ENCODE measurements around the gene CMIP.

The CMIP gene

DNA sequence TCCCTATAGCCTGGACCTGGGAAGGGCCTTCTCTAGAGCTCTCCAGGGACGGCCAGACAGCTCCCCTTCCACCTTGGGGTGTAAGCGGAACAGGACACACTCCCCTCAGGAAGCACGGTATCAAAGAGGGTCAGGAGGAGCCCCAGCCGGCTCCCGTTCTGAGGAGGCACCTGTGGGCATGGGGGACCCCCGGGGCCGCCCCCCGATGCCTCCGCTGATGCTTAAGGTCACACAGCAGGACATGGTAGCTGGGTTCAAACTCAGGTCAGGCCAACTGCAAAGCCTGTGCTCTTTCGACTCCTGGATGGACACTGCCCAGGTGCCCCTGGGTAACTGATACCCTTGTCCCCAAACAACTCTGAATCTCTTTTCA is 49.8 kb downstream of the CMIP start:
- no peak for DNase-seq (ENCODE audit: low read depth in 2 of 2)

DNA sequence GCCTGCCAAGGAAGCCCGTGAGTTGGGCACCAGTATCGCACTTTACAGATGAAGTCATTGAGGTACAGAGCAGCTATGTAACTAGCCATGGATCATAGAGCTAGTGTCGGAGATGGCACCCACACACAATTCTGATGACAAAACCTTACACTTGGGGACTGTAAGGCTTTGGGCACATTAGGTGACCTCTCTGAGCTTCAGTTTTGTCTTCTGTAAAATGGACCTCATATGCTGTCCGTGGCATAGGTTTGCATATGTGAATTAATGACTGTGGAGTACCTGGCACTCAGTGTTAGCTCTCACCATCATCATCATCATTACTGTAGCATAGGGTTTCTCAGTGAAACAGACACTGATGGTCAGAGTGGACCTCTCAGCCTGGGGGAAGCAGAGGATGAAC is 50.3 kb downstream of the CMIP start:
- DNase-seq (ENCODE audit: low read depth in 2 of 2) = no peak

- no peak for DNase-seq (ENCODE audit: low read depth in 2 of 2)
Observed at GRCh38 chr16:81495321-81496234, 51.0 kb downstream of the CMIP start.

DNA sequence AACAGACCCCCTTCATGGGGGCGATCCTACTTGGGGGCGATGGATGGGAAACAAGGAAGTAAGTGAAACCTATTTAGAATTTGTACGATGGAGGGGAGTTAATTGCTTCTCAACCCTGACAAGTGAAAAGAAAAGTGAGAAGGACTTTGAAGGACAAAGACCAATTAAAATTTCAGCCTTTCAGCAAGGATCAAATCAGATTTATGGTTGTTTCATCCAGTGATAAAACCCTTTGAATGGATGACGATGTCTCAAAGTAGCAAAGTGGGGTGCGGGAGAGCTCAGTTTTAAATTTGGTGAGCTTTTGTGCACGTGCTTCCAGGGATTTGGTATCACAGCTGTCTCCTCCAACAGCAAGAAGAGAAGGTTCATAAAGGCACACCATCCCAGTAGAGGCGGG is 51.7 kb downstream of the CMIP start:
- no peak for DNase-seq (ENCODE audit: low read depth in 2 of 2)

GRCh38 chr16:81496742-81497141 is 52.1 kb downstream of the CMIP start:
- no peak for DNase-seq (ENCODE audit: low read depth in 2 of 2)

- no peak for DNase-seq (ENCODE audit: low read depth in 2 of 2)
Observed at GRCh38 chr16:81497690-81498089, 53.1 kb downstream of the CMIP start.

GRCh38 chr16:81498351-81498750 is 53.7 kb downstream of the CMIP start:
- DNase-seq (ENCODE audit: low read depth in 2 of 2) = no peak

DNA sequence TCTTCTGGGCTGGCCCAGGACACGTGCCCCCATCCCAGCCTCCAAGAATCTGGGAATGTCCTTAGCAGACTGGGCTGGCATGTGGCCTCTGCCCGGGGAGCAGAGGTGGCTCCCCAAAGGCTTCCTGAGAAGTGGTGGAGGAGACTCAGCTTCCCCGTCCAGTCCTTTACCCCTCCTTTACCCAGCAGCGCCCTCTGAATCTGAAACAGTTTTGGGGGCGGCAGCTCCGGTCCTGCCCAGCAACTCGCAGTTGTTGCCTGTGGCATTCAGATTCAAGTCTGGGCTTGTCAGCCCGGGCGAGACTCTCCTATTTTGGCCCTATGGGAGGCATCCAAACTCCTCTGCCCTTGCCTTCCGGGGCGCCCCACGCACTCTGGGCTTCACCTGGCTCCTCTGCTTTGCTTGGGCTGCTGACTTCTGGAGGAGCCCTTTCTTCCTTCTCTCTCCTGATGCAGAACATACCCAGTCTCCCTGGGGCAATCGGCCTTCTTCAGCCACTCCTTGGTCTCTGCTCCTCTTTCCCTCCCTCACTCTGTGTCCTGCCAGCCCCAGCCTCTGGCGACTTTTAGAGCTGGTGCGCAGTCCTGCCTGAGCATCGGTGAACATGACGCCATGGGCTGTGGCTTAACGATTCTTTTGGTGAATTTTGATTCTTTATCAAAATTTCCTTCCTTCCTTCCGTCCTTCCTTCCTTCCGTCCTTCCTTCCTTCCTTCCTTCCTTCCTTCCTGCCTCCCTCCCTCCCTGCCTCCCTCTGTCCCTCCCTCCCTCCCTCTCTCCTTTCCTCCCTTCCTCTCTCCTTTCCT is 55.2 kb downstream of the CMIP start:
- no peak for DNase-seq (ENCODE audit: low read depth in 2 of 2)

DNA sequence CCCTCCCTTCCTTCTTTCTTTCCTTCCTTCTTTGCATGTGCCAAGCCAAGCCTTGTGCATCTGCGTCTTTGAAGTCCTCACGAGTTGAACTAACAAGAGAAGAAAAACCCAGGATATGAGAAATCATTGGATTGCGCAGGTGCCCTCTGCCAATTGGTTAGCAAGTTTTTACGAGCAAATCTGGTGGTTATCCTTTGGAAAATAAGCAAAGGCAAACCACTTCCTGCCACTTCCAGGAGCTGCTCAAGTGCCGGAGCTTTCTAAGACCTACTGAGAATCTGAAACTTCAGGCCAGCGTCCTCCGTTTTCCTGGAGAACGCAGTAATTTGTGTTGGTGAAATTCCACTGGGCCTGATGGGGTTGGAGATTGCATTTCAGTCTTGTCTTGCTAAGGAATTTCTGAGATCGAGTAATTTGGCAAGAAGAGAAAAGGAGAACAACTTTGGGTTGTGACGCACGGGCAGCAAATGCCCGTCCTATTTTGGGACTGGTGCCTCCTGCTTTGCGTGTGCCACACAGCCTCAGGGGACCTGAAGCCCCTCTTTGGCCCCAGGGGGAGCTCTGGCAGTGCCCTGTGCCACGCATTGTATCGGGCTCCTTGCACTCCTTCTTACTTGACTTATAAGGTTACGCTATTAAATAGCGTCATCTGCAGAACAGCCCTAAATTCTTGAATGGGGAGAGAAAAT is 56.4 kb downstream of the CMIP start:
- DNase-seq (ENCODE audit: low read depth in 2 of 2) = no peak

DNA sequence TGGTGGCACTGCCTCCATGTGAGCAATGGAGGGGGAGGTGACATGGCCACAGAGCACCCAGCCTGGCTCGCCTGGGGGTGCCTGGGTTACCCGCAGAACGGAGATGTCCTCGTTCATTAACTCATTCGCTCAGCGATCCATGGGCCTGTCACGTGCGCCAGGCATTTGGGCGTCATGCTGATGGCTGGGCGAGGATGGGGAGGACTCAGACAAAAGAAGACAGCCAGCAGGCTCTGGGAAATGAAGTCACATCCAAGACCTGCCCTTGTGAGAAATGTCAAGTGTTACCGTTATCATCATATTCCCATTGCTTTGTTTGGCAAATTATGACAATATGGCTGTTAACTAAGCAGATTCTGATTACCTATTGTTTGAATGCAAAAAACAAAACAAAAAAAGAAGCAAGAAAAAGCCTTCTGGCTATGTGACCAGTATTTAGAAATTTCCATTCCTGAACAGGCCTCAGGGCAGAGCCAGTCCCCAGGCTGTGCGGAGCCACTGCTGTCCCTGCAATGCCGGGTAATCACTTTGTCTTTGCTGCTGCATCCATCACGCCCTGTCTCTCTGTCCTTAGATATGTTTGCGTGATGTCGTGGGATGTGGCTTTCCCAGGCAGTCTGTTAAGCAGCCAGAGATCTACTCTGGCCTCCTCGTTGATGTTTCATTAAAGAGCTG is 57.9 kb downstream of the CMIP start:
- DNase-seq (ENCODE audit: low read depth in 2 of 2) = no peak

GRCh38 chr16:81505011-81505661 is 60.5 kb downstream of the CMIP start:
- DNase-seq (ENCODE audit: low read depth in 2 of 2) = no peak

DNA sequence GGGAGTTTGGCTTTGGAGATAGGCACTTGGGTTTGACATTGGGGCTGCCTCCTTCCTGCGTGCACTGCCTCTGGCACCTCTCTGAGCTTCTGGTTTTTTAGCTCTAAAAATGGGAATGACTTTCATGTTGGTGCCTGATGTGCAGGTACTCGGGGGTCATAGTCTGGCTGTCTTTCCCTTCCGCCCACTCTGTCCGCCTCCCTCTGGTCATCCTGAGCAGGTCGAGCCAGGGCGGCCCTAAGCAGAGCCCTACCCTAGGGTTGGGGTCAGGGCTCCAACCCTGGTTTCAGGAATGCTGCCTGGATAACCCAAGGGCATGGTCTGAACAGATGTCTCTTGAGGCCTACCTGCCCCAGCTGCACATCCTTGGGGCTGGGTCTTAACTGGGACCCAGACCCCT is 64.8 kb downstream of the CMIP start:
- DNase-seq (ENCODE audit: low read depth in 2 of 2) = no peak

- DNase-seq (ENCODE audit: low read depth in 2 of 2) = no peak
Observed at GRCh38 chr16:81510016-81510415, 65.4 kb downstream of the CMIP start.

DNA sequence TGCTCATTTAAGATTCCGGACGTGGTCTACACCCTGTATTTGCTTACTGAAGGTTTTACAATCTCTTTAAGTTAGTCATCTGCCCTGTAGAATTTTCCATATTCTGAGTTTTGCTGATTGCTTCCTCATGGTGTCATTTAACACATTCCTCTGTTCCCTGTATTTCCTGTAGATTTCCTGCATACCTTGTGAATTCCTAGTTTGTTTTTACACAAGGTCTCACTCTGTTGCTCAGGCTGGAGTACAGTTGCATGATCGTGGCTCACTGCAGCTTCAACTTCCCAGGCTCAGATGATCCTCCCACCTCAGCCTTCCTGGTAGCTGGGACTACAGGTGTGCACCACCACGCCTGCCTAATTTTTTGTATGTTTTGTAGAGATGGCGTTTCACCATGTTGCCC is 66.8 kb downstream of the CMIP start:
- DNase-seq (ENCODE audit: low read depth in 2 of 2) = no peak

- DNase-seq (ENCODE audit: low read depth in 2 of 2) = no peak
Observed at GRCh38 chr16:81513204-81514040, 68.8 kb downstream of the CMIP start.

DNA sequence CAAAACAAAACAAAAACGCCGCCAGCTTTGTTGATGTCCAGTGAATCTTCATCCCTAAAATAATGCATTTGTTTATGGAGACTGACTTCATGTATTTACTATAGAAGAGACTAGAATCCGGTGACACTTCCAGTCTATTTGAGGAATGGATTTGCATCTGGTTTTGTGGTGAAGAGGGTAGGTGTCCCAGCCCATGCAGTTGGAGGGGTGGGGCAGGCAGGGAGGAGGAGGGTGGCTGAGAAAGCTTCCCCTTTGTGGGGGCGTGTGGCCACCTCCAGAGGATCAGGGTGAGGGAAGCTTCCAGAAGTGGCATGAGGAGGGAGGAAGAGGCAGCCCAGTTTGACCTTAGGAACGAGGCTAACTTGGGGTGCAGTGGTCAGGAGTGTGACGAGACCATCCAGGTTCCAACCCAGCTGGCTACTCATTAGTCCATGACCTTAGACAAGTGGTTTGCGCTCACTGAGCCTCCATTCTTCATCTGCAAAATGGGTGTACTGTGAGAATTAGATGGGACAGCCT is 69.5 kb downstream of the CMIP start:
- no peak for DNase-seq (ENCODE audit: low read depth in 2 of 2)

GRCh38 chr16:81514568-81515258 is 70.1 kb downstream of the CMIP start:
- DNase-seq (ENCODE audit: low read depth in 2 of 2) = no peak

- DNase-seq (ENCODE audit: low read depth in 2 of 2) = no peak
Observed at GRCh38 chr16:81515281-81515680, 70.7 kb downstream of the CMIP start.

DNA sequence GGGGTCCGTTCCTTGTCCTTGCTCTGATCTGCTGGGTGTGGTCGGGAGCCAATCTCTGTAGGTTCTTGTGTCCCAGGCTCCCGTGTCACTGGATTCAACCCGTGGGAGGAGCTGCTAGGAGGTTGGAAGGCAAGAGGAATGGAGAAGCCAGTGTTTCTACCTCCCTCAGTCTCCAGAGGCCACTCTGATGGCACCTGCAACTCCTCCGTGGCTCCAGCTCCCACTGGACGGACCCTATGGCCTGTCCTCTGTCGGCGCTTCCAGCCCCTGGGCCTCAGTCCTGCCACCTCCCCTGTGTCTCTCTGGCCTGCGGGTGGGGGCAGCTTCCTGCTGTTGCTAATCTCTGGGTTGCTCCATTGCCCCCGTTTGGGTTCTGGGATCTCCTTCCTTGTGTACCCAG is 71.1 kb downstream of the CMIP start:
- no peak for DNase-seq (ENCODE audit: low read depth in 2 of 2)
